ENCODE results near the gene HIVEP1. TPM values are rescaled to one million over a fixed set of nuclear protein-coding genes. Genes with fewer than 3 reads are reported as not detected.

The HIVEP1 gene
- total RNA-seq: 10 to 100 TPM; 43.2 to 43.8 TPM

GRCh38 chr6:12012038-12012557, at the start of gene HIVEP1:
Gene HIVEP1 (plus strand): TSS chr6:12012312. CDS start chr6:12015629, 3,317 bp downstream.
- no peak for DNase-seq
- intact Hi-C loops (cut with micrococcal nuclease): loop anchor here (5.0 to 10.0 kb wide), 4 partner anchors 185 to 647 kb away; no protein-coding TSS in a partner anchor
- Mint-ChIP-seq H3K4me1 (ENCODE audit: low read depth) (peaks cover 49% of the 10 kb centered on the region), H3K27ac (peak within 1 kb of the TSS; percentile 99), H3K36me3 (peaks cover 41% of the 10 kb centered on the region), H3K27me3 (no peaks in the 10 kb centered on the region), H3K4me3 (peak within 1 kb of the TSS; percentile 90), H3K9me3 (peaks cover 4% of the 10 kb centered on the region)
- POLR2A ChIA-PET: interaction anchor here (1.0 to 7.2 kb wide), 6 partner anchors 27 to 300 kb away, joined by 3 to 67 read pairs (median 5); no protein-coding TSS in a partner anchor
- CTCF ChIA-PET: interaction anchor here (1.6 kb wide), 1 partner anchor 278 kb away, joined by 5 read pairs; the partner anchor contains the start of gene EDN1

DNA sequence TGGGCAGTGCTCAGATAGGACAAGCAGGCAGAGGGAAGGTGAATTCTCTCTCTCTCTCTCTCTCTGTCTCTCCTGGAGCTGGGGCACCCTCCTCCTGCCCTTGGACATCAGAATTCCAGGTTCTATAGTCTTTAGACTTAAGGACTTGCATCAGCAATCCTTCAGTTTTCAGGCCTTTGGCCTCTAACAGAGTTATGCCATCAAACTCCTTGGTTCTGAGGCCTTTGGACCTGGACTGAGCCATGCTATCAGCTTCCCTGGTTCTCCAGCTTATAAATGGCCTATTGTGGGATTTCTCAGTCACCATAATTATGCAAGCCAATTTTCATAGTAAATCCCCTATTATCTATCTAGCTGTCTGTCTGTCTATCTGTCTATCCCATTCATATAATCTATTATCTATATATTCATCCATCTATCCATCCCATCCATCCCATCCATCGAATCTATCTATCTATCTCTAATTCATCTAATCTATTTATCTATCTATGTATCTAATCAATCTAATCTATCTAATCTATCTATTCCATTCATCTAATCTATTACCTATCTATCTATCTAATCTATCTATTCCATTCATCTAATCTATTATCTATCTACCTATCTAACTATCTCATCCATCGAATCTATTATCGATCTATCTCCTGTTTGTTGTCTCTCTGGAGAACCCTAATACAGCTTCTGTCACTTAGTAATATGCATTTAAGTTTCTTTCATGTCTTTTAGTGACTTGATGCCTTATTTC, 48.2 kb upstream of the HIVEP1 start:
- Mint-ChIP-seq H3K4me3 (no peak overlapping the region), H3K27ac (no peak overlapping the region), H3K9me3 (no peaks in the 10 kb centered on the region), H3K27me3 (no peaks in the 10 kb centered on the region), H3K4me1 (ENCODE audit: low read depth) (no peaks in the 10 kb centered on the region), H3K36me3 (no peaks in the 10 kb centered on the region)
- POLR2A ChIA-PET: no interaction called here
- intact Hi-C loops (cut with micrococcal nuclease): no loop called here
- no peak for DNase-seq
- CTCF ChIA-PET: no interaction called here

GRCh38 chr6:11964729-11965335, 47.3 kb upstream of the HIVEP1 start:
- intact Hi-C loops (cut with micrococcal nuclease): no loop called here
- no peak for DNase-seq
- Mint-ChIP-seq H3K4me3 (no peak overlapping the region), H3K27me3 (no peaks in the 10 kb centered on the region), H3K4me1 (ENCODE audit: low read depth) (no peaks in the 10 kb centered on the region), H3K9me3 (no peaks in the 10 kb centered on the region), H3K27ac (no peak overlapping the region), H3K36me3 (no peaks in the 10 kb centered on the region)
- POLR2A ChIA-PET: no interaction called here
- CTCF ChIA-PET: no interaction called here

DNA sequence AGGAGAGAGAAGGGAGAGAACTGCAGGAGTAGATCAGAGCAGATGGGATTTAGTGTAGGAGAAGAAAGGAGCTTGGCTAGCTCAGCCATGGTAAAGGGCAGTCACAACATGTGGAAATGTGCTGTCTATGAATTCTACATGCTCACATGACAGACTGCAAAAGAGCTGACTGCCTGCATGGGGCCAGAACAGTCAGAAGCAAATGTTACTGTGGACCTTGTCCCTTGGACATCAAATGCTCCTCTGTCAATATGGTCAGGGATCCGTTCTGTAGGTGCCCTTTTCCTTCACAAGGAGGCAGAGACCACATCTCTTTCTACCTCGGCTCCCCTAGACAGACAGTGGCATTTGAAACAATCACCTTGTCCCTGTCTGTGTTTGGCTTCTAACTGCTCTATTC, 46.6 kb upstream of the HIVEP1 start:
- no peaks in the 10 kb centered on the region for H3K9me3 Mint-ChIP-seq
- CTCF ChIA-PET: no interaction called here

GRCh38 chr6:11968241-11968806, 43.8 kb upstream of the HIVEP1 start:
- Mint-ChIP-seq H3K27me3 (no peaks in the 10 kb centered on the region), H3K9me3 (no peaks in the 10 kb centered on the region), H3K4me1 (ENCODE audit: low read depth) (no peaks in the 10 kb centered on the region), H3K27ac (no peak overlapping the region), H3K4me3 (no peak overlapping the region), H3K36me3 (no peaks in the 10 kb centered on the region)
- CTCF ChIA-PET: no interaction called here
- POLR2A ChIA-PET: interaction anchor here (0.6 kb wide), 1 partner anchor 34 kb away, joined by 4 read pairs; no protein-coding TSS in a partner anchor
- intact Hi-C loops (cut with micrococcal nuclease): no loop called here
- DNase-seq: no peak

More for the DNA sequence above, 46.6 kb upstream of the HIVEP1 start:
- H3K27ac Mint-ChIP-seq: no peak overlapping the region
- no peak for DNase-seq
- H3K36me3 Mint-ChIP-seq: no peaks in the 10 kb centered on the region
- H3K27me3 Mint-ChIP-seq: no peaks in the 10 kb centered on the region
- no peak overlapping the region for H3K4me3 Mint-ChIP-seq
- POLR2A ChIA-PET: no interaction called here
- intact Hi-C loops (cut with micrococcal nuclease): no loop called here
- no peaks in the 10 kb centered on the region for H3K4me1 Mint-ChIP-seq (ENCODE audit: low read depth)

DNA sequence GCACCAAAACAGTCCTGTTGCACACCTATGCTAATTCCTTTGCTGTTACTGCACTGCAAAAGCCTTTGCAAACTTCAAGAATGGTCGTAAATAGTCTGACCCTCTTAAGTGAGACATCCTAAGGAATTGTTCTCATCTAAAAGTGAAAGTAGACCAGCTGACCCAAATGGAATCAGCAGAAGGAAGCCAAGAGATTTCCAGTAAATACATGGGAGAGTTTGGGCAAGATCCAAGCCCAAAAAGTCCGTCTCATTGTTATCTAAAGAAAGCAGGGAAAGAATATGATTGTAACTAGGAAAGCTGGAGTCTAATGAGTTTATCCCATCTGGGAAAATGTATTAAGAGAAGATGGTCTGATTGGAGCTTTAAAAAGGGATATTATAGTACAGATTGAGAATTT, 43.0 kb upstream of the HIVEP1 start:
- CTCF ChIA-PET: interaction anchor here (0.7 kb wide), 1 partner anchor 27 kb away, joined by 3 read pairs; no protein-coding TSS in a partner anchor
- no peak for DNase-seq
- intact Hi-C loops (cut with micrococcal nuclease): no loop called here
- Mint-ChIP-seq H3K4me3 (no peak overlapping the region), H3K27ac (no peak overlapping the region), H3K36me3 (no peaks in the 10 kb centered on the region), H3K9me3 (no peaks in the 10 kb centered on the region), H3K27me3 (no peaks in the 10 kb centered on the region), H3K4me1 (ENCODE audit: low read depth) (no peaks in the 10 kb centered on the region)
- POLR2A ChIA-PET: no interaction called here

DNA sequence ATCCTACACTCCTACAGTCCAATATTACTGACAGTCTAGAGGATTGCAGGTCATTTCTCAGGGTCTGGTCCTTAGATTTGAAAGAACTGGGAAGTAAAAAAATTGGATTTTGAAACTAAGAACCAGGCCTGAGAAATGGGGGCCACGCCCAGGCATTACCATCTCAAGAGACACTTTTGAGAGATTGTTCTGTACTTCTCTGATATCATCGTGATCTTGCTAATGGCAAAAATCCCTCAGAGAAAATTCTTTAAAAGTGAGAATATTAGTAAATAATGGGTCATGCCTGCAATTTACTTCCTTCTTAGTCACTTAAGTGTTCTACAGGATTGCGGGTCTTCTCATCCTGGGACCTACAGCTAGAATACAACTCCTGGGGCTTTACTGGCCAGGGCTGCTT, 42.0 kb upstream of the HIVEP1 start:
- intact Hi-C loops (cut with micrococcal nuclease): no loop called here
- Mint-ChIP-seq H3K27ac (no peak overlapping the region), H3K36me3 (no peaks in the 10 kb centered on the region), H3K27me3 (no peaks in the 10 kb centered on the region), H3K4me3 (no peak overlapping the region), H3K4me1 (ENCODE audit: low read depth) (peaks cover 2% of the 10 kb centered on the region), H3K9me3 (no peaks in the 10 kb centered on the region)
- POLR2A ChIA-PET: no interaction called here
- CTCF ChIA-PET: no interaction called here
- no peak for DNase-seq

- Mint-ChIP-seq H3K9me3 (no peaks in the 10 kb centered on the region), H3K4me1 (ENCODE audit: low read depth) (peaks cover 6% of the 10 kb centered on the region), H3K27me3 (no peaks in the 10 kb centered on the region), H3K4me3 (no peak overlapping the region), H3K36me3 (no peaks in the 10 kb centered on the region), H3K27ac (no peak overlapping the region)
- POLR2A ChIA-PET: no interaction called here
- DNase-seq: no peak
- intact Hi-C loops (cut with micrococcal nuclease): no loop called here
- CTCF ChIA-PET: no interaction called here
These were observed 41.0 kb upstream of the HIVEP1 start for GRCh38 chr6:11971154-11971553.

- intact Hi-C loops (cut with micrococcal nuclease): no loop called here
- Mint-ChIP-seq H3K4me3 (no peak overlapping the region), H3K9me3 (no peaks in the 10 kb centered on the region), H3K36me3 (no peaks in the 10 kb centered on the region), H3K27ac (no peak overlapping the region), H3K27me3 (no peaks in the 10 kb centered on the region), H3K4me1 (ENCODE audit: low read depth) (peaks cover 8% of the 10 kb centered on the region)
- ChIA-PET CTCF (no interaction called here), POLR2A (no interaction called here)
- DNase-seq: no peak
These were observed 39.8 kb upstream of the HIVEP1 start for GRCh38 chr6:11972270-11972669.

- H3K4me1 Mint-ChIP-seq (ENCODE audit: low read depth): peaks cover 8% of the 10 kb centered on the region
- ChIA-PET CTCF (no interaction called here), POLR2A (no interaction called here)
- no peaks in the 10 kb centered on the region for H3K27me3 Mint-ChIP-seq
- H3K9me3 Mint-ChIP-seq: no peaks in the 10 kb centered on the region
- no peak overlapping the region for H3K4me3 Mint-ChIP-seq
- H3K27ac Mint-ChIP-seq: no peak overlapping the region
- H3K36me3 Mint-ChIP-seq: no peaks in the 10 kb centered on the region
- intact Hi-C loops (cut with micrococcal nuclease): no loop called here
- DNase-seq: no peak
These were observed 39.3 kb upstream of the HIVEP1 start for GRCh38 chr6:11972806-11973205.

DNA sequence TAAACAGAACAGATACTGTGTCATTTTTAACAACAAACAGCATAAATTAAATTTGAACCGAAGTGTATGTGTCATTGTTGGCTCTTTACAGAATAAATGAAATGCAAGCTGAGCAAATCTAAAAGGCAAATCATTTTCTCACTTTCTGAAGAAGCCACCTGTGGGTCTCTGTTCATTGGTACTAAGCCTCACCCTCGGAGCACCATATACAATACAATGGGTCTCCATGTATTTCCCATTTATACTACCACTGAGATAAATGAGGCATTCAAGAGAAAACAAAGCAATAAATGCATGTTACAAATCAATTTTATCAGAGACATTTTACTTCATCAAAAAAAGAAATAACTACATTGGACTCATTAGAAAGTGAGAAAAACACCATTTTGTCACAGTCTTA, 38.9 kb upstream of the HIVEP1 start:
- ChIA-PET CTCF (no interaction called here), POLR2A (no interaction called here)
- no peaks in the 10 kb centered on the region for H3K36me3 Mint-ChIP-seq
- H3K4me1 Mint-ChIP-seq (ENCODE audit: low read depth): peaks cover 10% of the 10 kb centered on the region
- H3K9me3 Mint-ChIP-seq: no peaks in the 10 kb centered on the region
- H3K27me3 Mint-ChIP-seq: no peaks in the 10 kb centered on the region
- DNase-seq: no peak
- H3K27ac Mint-ChIP-seq: no peak overlapping the region
- H3K4me3 Mint-ChIP-seq: no peak overlapping the region
- intact Hi-C loops (cut with micrococcal nuclease): no loop called here

- H3K4me1 Mint-ChIP-seq (ENCODE audit: low read depth): peaks cover 11% of the 10 kb centered on the region
- H3K36me3 Mint-ChIP-seq: no peaks in the 10 kb centered on the region
- CTCF ChIA-PET: no interaction called here
- intact Hi-C loops (cut with micrococcal nuclease): no loop called here
- H3K27me3 Mint-ChIP-seq: no peaks in the 10 kb centered on the region
- no peak overlapping the region for H3K4me3 Mint-ChIP-seq
- no peak overlapping the region for H3K27ac Mint-ChIP-seq
- no peak for DNase-seq
- no peaks in the 10 kb centered on the region for H3K9me3 Mint-ChIP-seq
- POLR2A ChIA-PET: no interaction called here
These were observed 38.0 kb upstream of the HIVEP1 start for GRCh38 chr6:11974089-11974488.
